GM19099 (cell line): ENCODE data around the gene TMEM80.

Source experiments
- POLR2A ChIP-seq: IDR thresholded peaks from 3 replicates; pipeline ENCODE4 v1.6.1; 2011; ENCODE audit warnings: low read depth; ENCODE audit not compliant: insufficient read length; ENCODE audit errors: extremely low read depth

Gene TMEM80

GRCh38 chr11:723120-723883 lies 27.7 kb downstream of the TMEM80 start:
- no peak for TF ChIP-seq POLR2A

- no peak for TF ChIP-seq POLR2A
Observed at GRCh38 chr11:724049-724777, 28.6 kb downstream of the TMEM80 start.

- no peak for TF ChIP-seq POLR2A
Observed at GRCh38 chr11:724778-725386, 29.3 kb downstream of the TMEM80 start.

- peak; percentile 22 for TF ChIP-seq POLR2A
Observed at GRCh38 chr11:725624-726202, 30.1 kb downstream of the TMEM80 start.

GRCh38 chr11:726278-727220 lies 30.9 kb downstream of the TMEM80 start:
- TF ChIP-seq POLR2A, result no peak

- no peak for TF ChIP-seq POLR2A
Observed at GRCh38 chr11:727281-727701, 31.7 kb downstream of the TMEM80 start.

- TF ChIP-seq POLR2A, result no peak
Observed at GRCh38 chr11:727859-728748, 32.5 kb downstream of the TMEM80 start.

GRCh38 chr11:728901-729491 lies 33.4 kb downstream of the TMEM80 start:
- no peak for TF ChIP-seq POLR2A

- TF ChIP-seq POLR2A, result no peak
Observed at GRCh38 chr11:729492-730074, 34.0 kb downstream of the TMEM80 start.

- TF ChIP-seq POLR2A, result no peak
Observed at GRCh38 chr11:733072-733471, 37.5 kb downstream of the TMEM80 start.

GRCh38 chr11:737366-737765 lies 41.8 kb downstream of the TMEM80 start:
- TF ChIP-seq POLR2A, result no peak

GRCh38 chr11:742156-742546 lies 46.5 kb downstream of the TMEM80 start:
- no peak for TF ChIP-seq POLR2A

GRCh38 chr11:742571-743201 lies 47.1 kb downstream of the TMEM80 start:
- no peak for TF ChIP-seq POLR2A

- no peak for TF ChIP-seq POLR2A
Observed at GRCh38 chr11:745428-745827, 49.8 kb downstream of the TMEM80 start.
